ENCODE results near the gene BARX2.

BARX2 gene

DNA sequence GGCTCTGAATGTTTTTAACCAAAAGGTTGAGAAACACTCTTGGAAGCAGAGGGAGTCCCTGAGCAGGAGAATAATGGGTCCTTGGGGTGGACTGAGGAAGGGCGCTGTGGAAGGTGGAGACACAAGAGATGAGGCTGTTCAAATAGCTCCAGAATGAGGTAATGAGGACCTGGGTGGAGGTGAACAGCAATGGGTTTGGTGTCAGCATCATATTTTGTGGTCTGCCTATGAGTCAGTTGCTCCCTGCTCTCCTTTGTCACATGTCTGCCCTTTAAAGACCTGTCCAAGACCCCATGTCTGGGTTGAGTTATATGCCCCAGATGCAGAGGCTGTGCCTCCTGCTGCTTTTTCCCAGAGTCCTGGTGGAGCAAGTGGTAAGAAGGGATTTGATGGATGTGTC lies 113.6 kb downstream of the BARX2 start:
- Histone ChIP-seq H3K27me3 (ENCODE audit: low read length) (no peaks in the 10 kb centered on the region), H3K9ac (ENCODE audit: low read length) (no peak overlapping the region), H2AFZ (ENCODE audit: low read depth, low read length, severe bottlenecking) (no peak overlapping the region), H4K20me1 (ENCODE audit: low read depth, low read length) (no peaks in the 10 kb centered on the region), H3K4me2 (ENCODE audit: low read depth, low read length, poor library complexity, severe bottlenecking) (no peak overlapping the region), H3K9me3 (ENCODE audit: insufficient read depth, low read length) (no peaks in the 10 kb centered on the region), H3K27ac (ENCODE audit: low read depth, low read length) (no peak overlapping the region), H3K79me2 (ENCODE audit: insufficient read depth, low read length) (no peaks in the 10 kb centered on the region), H3K36me3 (ENCODE audit: low read length) (no peaks in the 10 kb centered on the region), H3K9me2 (replicated peaks; ENCODE audit: insufficient read depth, low read length) (no peaks in the 10 kb centered on the region), H3F3A (ENCODE audit: insufficient read depth) (no peaks in the 10 kb centered on the region), H3K4me3 (ENCODE audit: insufficient read depth, low read length, poor library complexity, severe bottlenecking) (no peak overlapping the region)
- TF ChIP-seq EZH2phosphoT487 (conservative IDR thresholded peaks at IDR 0.05; ENCODE audit: low read length), result no peak
- TF ChIP-seq, protein P1, sequence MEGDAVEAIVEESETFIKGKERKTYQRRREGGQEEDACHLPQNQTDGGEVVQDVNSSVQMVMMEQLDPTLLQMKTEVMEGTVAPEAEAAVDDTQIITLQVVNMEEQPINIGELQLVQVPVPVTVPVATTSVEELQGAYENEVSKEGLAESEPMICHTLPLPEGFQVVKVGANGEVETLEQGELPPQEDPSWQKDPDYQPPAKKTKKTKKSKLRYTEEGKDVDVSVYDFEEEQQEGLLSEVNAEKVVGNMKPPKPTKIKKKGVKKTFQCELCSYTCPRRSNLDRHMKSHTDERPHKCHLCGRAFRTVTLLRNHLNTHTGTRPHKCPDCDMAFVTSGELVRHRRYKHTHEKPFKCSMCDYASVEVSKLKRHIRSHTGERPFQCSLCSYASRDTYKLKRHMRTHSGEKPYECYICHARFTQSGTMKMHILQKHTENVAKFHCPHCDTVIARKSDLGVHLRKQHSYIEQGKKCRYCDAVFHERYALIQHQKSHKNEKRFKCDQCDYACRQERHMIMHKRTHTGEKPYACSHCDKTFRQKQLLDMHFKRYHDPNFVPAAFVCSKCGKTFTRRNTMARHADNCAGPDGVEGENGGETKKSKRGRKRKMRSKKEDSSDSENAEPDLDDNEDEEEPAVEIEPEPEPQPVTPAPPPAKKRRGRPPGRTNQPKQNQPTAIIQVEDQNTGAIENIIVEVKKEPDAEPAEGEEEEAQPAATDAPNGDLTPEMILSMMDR (IDR thresholded peaks at IDR 0.05; ENCODE audit: insufficient read depth, low read length, poor library complexity, severe bottlenecking), result no peak

DNA sequence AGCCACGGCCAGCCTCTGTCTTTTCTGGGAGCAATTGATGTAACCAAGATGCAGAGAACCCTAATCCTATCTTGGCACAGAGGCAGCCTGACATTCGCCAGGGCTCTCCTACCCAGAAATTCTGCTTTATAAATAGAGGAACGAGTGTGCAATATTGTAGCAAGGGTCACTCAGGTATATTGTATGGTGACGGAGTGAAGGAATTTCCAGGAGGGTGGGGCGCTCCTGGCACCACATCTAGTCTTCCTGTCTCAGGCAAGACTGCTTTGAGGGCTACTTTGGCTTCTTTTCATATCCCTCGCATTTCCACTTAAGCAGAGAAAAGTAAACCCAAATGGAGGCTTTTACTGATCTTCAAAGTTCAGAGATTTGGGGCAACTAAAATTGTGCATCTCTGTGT lies 114.4 kb downstream of the BARX2 start:
- no peaks in the 10 kb centered on the region for H3K27me3 ChIP-seq (ENCODE audit: low read length)
- no peaks in the 10 kb centered on the region for H4K20me1 ChIP-seq (ENCODE audit: low read depth, low read length)
- TF ChIP-seq, protein P1 (IDR thresholded peaks at IDR 0.05; ENCODE audit: insufficient read depth, low read length, poor library complexity, severe bottlenecking), result no peak
- TF ChIP-seq EZH2phosphoT487 (conservative IDR thresholded peaks at IDR 0.05; ENCODE audit: low read length), result no peak
- H3K27ac ChIP-seq (ENCODE audit: low read depth, low read length), result no peak overlapping the region
- H3K79me2 ChIP-seq (ENCODE audit: insufficient read depth, low read length), result no peaks in the 10 kb centered on the region
- no peak overlapping the region for H2AFZ ChIP-seq (ENCODE audit: low read depth, low read length, severe bottlenecking)
- no peaks in the 10 kb centered on the region for H3K36me3 ChIP-seq (ENCODE audit: low read length)
- no peak overlapping the region for H3K4me2 ChIP-seq (ENCODE audit: low read depth, low read length, poor library complexity, severe bottlenecking)
- H3K9me2 ChIP-seq (replicated peaks; ENCODE audit: insufficient read depth, low read length), result no peaks in the 10 kb centered on the region
- H3K4me3 ChIP-seq (ENCODE audit: insufficient read depth, low read length, poor library complexity, severe bottlenecking), result no peak overlapping the region
- H3F3A ChIP-seq (ENCODE audit: insufficient read depth), result no peaks in the 10 kb centered on the region
- no peaks in the 10 kb centered on the region for H3K9me3 ChIP-seq (ENCODE audit: insufficient read depth, low read length)
- no peak overlapping the region for H3K9ac ChIP-seq (ENCODE audit: low read length)

DNA sequence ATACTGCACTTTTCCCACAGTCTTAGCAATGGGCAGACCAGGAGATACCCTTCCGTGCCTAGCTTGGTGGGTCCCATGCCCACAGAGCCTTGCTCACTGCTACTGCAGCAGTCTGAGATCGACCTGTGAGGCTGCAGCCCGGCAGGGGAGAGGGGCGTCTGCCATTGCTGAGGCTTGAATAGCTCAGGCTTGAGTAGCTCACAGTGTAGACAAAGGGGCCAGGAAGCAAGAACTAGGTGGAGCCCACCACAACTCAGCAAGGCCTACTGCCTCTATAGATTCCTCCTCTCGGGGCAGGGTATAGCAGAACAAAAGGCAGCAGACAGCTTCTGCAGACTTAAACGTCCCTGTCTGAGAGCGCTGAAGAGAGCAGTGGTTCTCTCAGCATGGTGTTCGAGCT lies 118.1 kb downstream of the BARX2 start:
- Histone ChIP-seq H3K9ac (ENCODE audit: low read length) (no peak overlapping the region), H3K36me3 (ENCODE audit: low read length) (no peaks in the 10 kb centered on the region), H4K20me1 (ENCODE audit: low read depth, low read length) (no peaks in the 10 kb centered on the region), H3K79me2 (ENCODE audit: insufficient read depth, low read length) (no peaks in the 10 kb centered on the region), H3K9me3 (ENCODE audit: insufficient read depth, low read length) (no peaks in the 10 kb centered on the region), H3F3A (ENCODE audit: insufficient read depth) (no peaks in the 10 kb centered on the region), H2AFZ (ENCODE audit: low read depth, low read length, severe bottlenecking) (no peak overlapping the region), H3K4me3 (ENCODE audit: insufficient read depth, low read length, poor library complexity, severe bottlenecking) (no peak overlapping the region), H3K9me2 (replicated peaks; ENCODE audit: insufficient read depth, low read length) (no peaks in the 10 kb centered on the region), H3K27me3 (ENCODE audit: low read length) (no peaks in the 10 kb centered on the region), H3K27ac (ENCODE audit: low read depth, low read length) (no peak overlapping the region), H3K4me2 (ENCODE audit: low read depth, low read length, poor library complexity, severe bottlenecking) (no peak overlapping the region)
- TF ChIP-seq, protein P1 (IDR thresholded peaks at IDR 0.05; ENCODE audit: insufficient read depth, low read length, poor library complexity, severe bottlenecking), result no peak
- no peak for TF ChIP-seq EZH2phosphoT487 (conservative IDR thresholded peaks at IDR 0.05; ENCODE audit: low read length)

All from SU-DHL-6 (cell line).